ENCODE measurements around the gene NMNAT2.
"Not testable (repeated sequence)": the region's sequence is repeated elsewhere in the genome, so short reads cannot be mapped to it uniquely, and the experiment has no call there.

GRCh38 chr1:183273984-183274383 lies 144.2 kb downstream of the NMNAT2 start:
- not testable (repeated sequence) for TF ChIP-seq EZH2 (IDR thresholded peaks at IDR 0.05; ENCODE audit: insufficient read depth, poor library complexity, severe bottlenecking); EZH2phosphoT487 (IDR thresholded peaks at IDR 0.05; ENCODE audit: insufficient read depth, low read depth)

Measured in GM23248 (cell line).